Right atrium auricular region (tissue), 2 donors: ENCODE measurements around the gene LHFPL6. TPM values are rescaled to one million over a fixed set of nuclear protein-coding genes. Genes with fewer than 3 reads are reported as not detected.

Source experiments
- DNase-seq: peaks from one replicate; pipeline ENCODE4 v3.0.0-alpha.2; 2019; ENCODE audit warnings: low spot score
- H3K27ac ChIP-seq, 2 donors: fragments of 200-600 bp; sonication (generic); 1 replicate in 1 of 2; 2 replicates in 1 of 2; pipeline ENCODE4 v1.5.1; 2016 to 2019
- H3K27me3 ChIP-seq, 2 donors: fragments of 200-600 bp; sonication (generic); one replicate each; pipeline versions ENCODE4 v1.5.1 to v1.6.0; 2017 to 2019
- H3K36me3 ChIP-seq: fragments of 200-600 bp; sonication (generic); one replicate; pipeline ENCODE4 v1.5.1; 2016
- H3K4me1 ChIP-seq, 2 donors: fragments of 200-600 bp; sonication (generic); one replicate each; pipeline versions ENCODE4 v1.5.1 to v1.6.0; 2017 to 2019
- H3K4me3 ChIP-seq, 2 donors: fragments of 200-600 bp; sonication (generic); 1 replicate in 1 of 2; 2 replicates in 1 of 2; pipeline ENCODE4 v1.5.1; 2017 to 2019; ENCODE audit warnings: mild to moderate bottlenecking in 1 of 2, moderate library complexity in 1 of 2
- H3K9me3 ChIP-seq, 2 donors: fragments of 200-600 bp; sonication (generic); one replicate each; pipeline ENCODE4 v1.5.1; 2019
- total RNA-seq, 2 donors: library from RNA; depleted of rRNA; stranded (reverse); fragments of >200 nt; gene quantifications; one replicate each; pipeline ENCODE4 v1.1.0, GENCODE V29; 2016
- TF ChIP-seq, protein P1 (sequence below), 2 donors: fragments of 200-600 bp; sonication (generic); IDR thresholded peaks; one replicate each; pipeline ENCODE4 v1.5.1; 2019; ENCODE audit warnings: antibody characterized with exemption in 2 of 2

LHFPL6 gene
- total RNA-seq, 2 donors from 2014 or later, result 39.0 to 57.2 TPM

DNA sequence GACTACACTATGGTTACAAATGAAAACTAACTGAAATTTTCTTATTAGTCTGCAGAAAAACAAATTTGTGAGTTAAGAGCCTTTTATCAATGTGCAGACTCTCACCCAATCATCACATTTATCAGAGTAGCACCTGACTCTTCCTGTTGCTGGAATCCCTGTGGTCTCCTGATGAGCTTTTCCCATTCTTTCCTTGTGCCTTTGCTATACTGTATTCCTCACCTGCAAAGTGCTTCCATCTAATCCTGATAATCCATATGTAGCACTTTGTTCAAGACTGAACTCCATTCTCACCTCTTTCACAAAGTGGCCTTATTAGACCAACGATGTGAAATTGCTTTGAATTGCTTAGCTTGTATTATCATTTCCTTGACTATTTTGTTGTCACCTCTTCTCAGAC lies 225.3 kb downstream of the LHFPL6 start:
- H3K36me3 ChIP-seq, result no peaks in the 10 kb centered on the region
- no peaks in the 10 kb centered on the region for H3K9me3 ChIP-seq
- no peak overlapping the region for H3K4me3 ChIP-seq
- H3K27me3 ChIP-seq, result no peaks in the 10 kb centered on the region
- TF ChIP-seq, protein P1, sequence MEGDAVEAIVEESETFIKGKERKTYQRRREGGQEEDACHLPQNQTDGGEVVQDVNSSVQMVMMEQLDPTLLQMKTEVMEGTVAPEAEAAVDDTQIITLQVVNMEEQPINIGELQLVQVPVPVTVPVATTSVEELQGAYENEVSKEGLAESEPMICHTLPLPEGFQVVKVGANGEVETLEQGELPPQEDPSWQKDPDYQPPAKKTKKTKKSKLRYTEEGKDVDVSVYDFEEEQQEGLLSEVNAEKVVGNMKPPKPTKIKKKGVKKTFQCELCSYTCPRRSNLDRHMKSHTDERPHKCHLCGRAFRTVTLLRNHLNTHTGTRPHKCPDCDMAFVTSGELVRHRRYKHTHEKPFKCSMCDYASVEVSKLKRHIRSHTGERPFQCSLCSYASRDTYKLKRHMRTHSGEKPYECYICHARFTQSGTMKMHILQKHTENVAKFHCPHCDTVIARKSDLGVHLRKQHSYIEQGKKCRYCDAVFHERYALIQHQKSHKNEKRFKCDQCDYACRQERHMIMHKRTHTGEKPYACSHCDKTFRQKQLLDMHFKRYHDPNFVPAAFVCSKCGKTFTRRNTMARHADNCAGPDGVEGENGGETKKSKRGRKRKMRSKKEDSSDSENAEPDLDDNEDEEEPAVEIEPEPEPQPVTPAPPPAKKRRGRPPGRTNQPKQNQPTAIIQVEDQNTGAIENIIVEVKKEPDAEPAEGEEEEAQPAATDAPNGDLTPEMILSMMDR (IDR thresholded peaks at IDR 0.05), result no peak
- H3K27ac ChIP-seq, result no peak overlapping the region
- H3K4me1 ChIP-seq, result peaks cover 0 to 21% of the 10 kb centered on the region in 2 donors
- no peak for DNase-seq

DNA sequence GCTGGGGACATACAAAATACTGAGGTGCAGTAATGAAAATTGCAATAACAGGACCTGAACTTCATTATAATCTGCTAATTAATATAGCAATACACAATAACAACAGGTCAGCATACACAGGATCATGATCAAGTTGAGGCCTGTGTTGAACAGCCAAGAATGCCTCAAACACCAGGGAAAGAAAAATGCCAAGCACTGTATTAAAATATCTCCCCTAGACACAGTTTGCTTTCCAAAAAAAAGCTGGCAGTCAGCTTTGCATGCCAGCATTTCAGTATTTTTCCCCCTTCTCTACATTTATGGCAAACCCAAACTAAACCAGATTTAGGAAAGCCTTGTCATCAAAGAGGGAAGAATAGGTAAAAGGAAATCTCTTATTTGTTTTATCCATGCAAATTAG lies 226.9 kb downstream of the LHFPL6 start:
- Histone ChIP-seq H3K27me3 (no peaks in the 10 kb centered on the region), H3K9me3 (no peaks in the 10 kb centered on the region), H3K4me1 (peaks cover 0 to 35% of the 10 kb centered on the region in 2 donors), H3K27ac (no peak overlapping the region), H3K36me3 (no peaks in the 10 kb centered on the region), H3K4me3 (no peak overlapping the region)
- DNase-seq, result no peak
- TF ChIP-seq, protein P1 (IDR thresholded peaks at IDR 0.05), result no peak

DNA sequence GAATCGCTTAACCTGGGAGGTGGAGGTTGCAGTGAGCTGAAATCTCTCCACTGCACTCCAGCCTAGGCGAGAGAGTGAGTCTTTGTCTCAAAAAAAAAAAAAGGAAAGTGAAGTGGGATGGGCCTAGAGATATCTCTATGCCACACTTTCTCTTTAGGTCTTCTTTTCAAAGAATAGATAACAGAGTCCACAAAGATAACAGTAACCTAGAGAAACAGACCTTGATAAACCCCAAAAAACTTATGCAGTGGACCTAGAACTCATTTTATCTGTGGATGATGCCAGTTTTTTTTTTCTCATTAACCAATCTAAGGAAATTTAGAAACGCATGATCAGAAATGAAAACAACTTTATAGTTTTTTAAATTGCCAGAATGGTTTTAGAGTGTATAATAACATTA lies 227.4 kb downstream of the LHFPL6 start:
- Histone ChIP-seq H3K4me1 (peaks cover 0 to 40% of the 10 kb centered on the region in 2 donors), H3K27me3 (no peaks in the 10 kb centered on the region), H3K27ac (no peak overlapping the region), H3K4me3 (no peak overlapping the region), H3K36me3 (no peaks in the 10 kb centered on the region), H3K9me3 (no peaks in the 10 kb centered on the region)
- no peak for DNase-seq
- TF ChIP-seq, protein P1 (IDR thresholded peaks at IDR 0.05), result no peak

DNA sequence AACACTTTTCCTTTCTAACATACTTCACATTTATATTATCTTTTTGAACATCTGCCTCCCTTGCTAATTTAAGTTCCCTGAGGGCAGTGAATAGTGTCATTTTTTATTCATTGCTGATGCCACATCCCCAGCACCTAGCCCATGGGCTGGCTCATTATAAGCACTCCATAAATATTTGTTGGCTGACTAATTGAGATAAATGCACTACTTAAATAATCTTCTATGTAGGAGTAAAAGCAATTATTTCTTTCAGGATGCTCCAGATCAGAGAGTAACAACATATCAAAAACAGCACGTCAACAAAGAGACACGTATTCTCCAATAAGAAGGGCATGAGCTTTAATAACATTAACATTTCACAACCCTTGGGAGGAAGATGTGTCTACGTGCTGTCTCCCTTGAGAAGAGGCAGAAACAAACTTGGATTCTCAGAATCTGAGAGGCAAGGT lies 228.2 kb downstream of the LHFPL6 start:
- Histone ChIP-seq H3K27me3 (no peaks in the 10 kb centered on the region), H3K4me3 (no peak overlapping the region), H3K9me3 (no peaks in the 10 kb centered on the region), H3K27ac (no peak overlapping the region), H3K4me1 (peaks cover 0 to 48% of the 10 kb centered on the region in 2 donors), H3K36me3 (no peaks in the 10 kb centered on the region)
- TF ChIP-seq, protein P1 (IDR thresholded peaks at IDR 0.05), result no peak
- no peak for DNase-seq

DNA sequence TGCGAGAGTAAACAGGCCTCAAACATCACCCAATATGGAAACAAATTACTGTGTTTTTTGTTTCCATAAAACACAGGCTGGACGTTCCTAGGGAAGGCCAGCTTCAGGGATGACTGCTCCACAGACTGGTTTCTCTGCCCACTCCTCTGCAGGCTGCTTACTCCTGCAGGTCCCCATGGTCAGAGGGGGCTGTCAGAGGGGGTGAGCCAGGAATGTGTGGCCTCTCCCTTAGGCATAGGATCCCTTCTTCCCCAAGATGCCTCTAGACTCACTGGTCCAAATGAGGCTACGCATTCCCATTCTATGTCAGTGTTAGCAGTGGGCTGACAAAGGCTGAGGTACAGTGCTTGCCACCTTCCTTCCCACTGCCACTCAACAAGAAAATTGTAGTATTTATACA lies 229.8 kb downstream of the LHFPL6 start:
- Histone ChIP-seq H3K27me3 (no peaks in the 10 kb centered on the region), H3K36me3 (no peaks in the 10 kb centered on the region), H3K4me3 (no peak overlapping the region), H3K27ac (no peak overlapping the region), H3K4me1 (peaks cover 0 to 37% of the 10 kb centered on the region in 2 donors), H3K9me3 (no peaks in the 10 kb centered on the region)
- TF ChIP-seq, protein P1 (IDR thresholded peaks at IDR 0.05), result no peak
- no peak for DNase-seq

DNA sequence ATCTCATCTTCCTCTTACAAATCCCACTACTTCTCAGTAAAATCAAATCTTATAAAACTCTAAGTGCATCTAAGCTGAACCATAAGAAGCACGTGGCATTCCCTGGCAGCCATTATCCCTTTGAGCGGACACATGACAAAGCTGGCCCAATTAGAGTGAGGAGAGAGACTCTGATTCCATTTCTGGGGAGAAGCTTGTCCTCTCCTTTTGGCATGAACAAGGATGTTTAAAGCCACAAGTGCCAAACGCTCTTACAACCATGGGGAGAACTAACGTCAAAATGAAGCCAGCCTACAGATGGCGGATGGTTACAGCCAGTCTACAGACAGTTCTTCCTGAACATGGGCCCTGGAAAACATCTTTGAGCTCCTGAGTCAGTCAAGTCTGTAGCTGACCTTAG lies 231.3 kb downstream of the LHFPL6 start:
- TF ChIP-seq, protein P1 (IDR thresholded peaks at IDR 0.05), result no peak
- Histone ChIP-seq H3K27ac (no peak overlapping the region), H3K36me3 (no peaks in the 10 kb centered on the region), H3K4me3 (no peak overlapping the region), H3K9me3 (no peaks in the 10 kb centered on the region), H3K4me1 (peaks cover 0 to 35% of the 10 kb centered on the region in 2 donors), H3K27me3 (no peaks in the 10 kb centered on the region)
- no peak for DNase-seq
